ENCODE measurements around the gene PPP1R3G.

- TF ChIP-seq POLR2A (IDR thresholded peaks at IDR 0.05) (no peak), CTCF (IDR thresholded peaks at IDR 0.05) (no peak)
These were observed 43.2 kb downstream of the PPP1R3G start for GRCh38 chr6:5128351-5128750.

All from heart left ventricle (tissue), 13 donors.